Measurements from ENCODE around the gene CYB5R2. TPM values are rescaled to one million over a fixed set of nuclear protein-coding genes. Genes with fewer than 3 reads are reported as not detected.

Gene CYB5R2
- total and polyA plus RNA-seq, 2 experiments from 2014 or later = 40.9 to 56.2 TPM

- Mint-ChIP-seq H3K27ac (no peak overlapping the region), H3K27me3 (ENCODE audit: insufficient read depth, low read depth, poor library complexity) (no peaks in the 10 kb centered on the region), H3K9me3 (no peaks in the 10 kb centered on the region), H3K4me3 (no peak overlapping the region), H3K4me1 (peaks cover 23% of the 10 kb centered on the region), H3K36me3 (ENCODE audit: low read depth) (0 out of 3 replicates have a peak, but pooled peaks cover 3% of the 10 kb centered on the region)
- Histone ChIP-seq H3F3A (replicated peaks; ENCODE audit: low read depth) (no peaks in the 10 kb centered on the region), H3K9me2 (ENCODE audit: insufficient read depth) (peaks cover 12% of the 10 kb centered on the region), H3K27me3 (ENCODE audit: insufficient read depth) (no peaks in the 10 kb centered on the region), H4K20me1 (replicated peaks; ENCODE audit: insufficient read depth) (no peaks in the 10 kb centered on the region), H3K4me1 (ENCODE audit: insufficient read depth) (peaks cover 22% of the 10 kb centered on the region), H3K27ac (ENCODE audit: low read depth) (no peak overlapping the region), H3K4me2 (no peak overlapping the region), H3K79me2 (replicated peaks; ENCODE audit: insufficient read depth) (no peaks in the 10 kb centered on the region), H3K4me3 (no peak overlapping the region), H2AFZ (no peak overlapping the region), H3K36me3 (ENCODE audit: insufficient read depth) (no peaks in the 10 kb centered on the region)
- no peak for TF ChIP-seq REST (IDR thresholded peaks at IDR 0.05; ENCODE audit: unreplicated experiment)
- no peak for TF ChIP-seq JUNB (IDR thresholded peaks at IDR 0.05; ENCODE audit: unreplicated experiment)
- TF ChIP-seq EZH2phosphoT487 (IDR thresholded peaks at IDR 0.05; ENCODE audit: unreplicated experiment) = no peak
- TF ChIP-seq ZNF462 (CRISPR knock-in tag; IDR thresholded peaks at IDR 0.05) = no peak
- no peak for TF ChIP-seq ETS1 (IDR thresholded peaks at IDR 0.05)
- TF ChIP-seq STAT1 (IDR thresholded peaks at IDR 0.05; ENCODE audit: unreplicated experiment) = no peak
- no peak for TF ChIP-seq CREB1 (CRISPR knock-in tag; IDR thresholded peaks at IDR 0.05; ENCODE audit: low read depth)
- TF ChIP-seq ZNF114 (CRISPR knock-in tag; IDR thresholded peaks at IDR 0.05) = no peak
- no peak for TF ChIP-seq NANOG (IDR thresholded peaks at IDR 0.05; ENCODE audit: borderline replicate concordance)
- TF ChIP-seq CTCF (conservative IDR thresholded peaks at IDR 0.05; ENCODE audit: low read depth in 2 of 2) = no peak
- no peak for TF ChIP-seq POLR2AphosphoS5 (IDR thresholded peaks at IDR 0.05; ENCODE audit: low read depth)
- TF ChIP-seq ZNF331 (CRISPR knock-in tag; IDR thresholded peaks at IDR 0.05; ENCODE audit: low read depth) = no peak
- TF ChIP-seq EZH2 (IDR thresholded peaks at IDR 0.05; ENCODE audit: low read depth, unreplicated experiment) = no peak
- ATAC-seq = no peak
- no peak for DNase-seq (ENCODE audit: low spot score)
Observed at GRCh38 chr11:7622721-7623120, 50.6 kb downstream of the CYB5R2 start.
